ENCODE results near the gene PPM1G.

PPM1G gene

DNA sequence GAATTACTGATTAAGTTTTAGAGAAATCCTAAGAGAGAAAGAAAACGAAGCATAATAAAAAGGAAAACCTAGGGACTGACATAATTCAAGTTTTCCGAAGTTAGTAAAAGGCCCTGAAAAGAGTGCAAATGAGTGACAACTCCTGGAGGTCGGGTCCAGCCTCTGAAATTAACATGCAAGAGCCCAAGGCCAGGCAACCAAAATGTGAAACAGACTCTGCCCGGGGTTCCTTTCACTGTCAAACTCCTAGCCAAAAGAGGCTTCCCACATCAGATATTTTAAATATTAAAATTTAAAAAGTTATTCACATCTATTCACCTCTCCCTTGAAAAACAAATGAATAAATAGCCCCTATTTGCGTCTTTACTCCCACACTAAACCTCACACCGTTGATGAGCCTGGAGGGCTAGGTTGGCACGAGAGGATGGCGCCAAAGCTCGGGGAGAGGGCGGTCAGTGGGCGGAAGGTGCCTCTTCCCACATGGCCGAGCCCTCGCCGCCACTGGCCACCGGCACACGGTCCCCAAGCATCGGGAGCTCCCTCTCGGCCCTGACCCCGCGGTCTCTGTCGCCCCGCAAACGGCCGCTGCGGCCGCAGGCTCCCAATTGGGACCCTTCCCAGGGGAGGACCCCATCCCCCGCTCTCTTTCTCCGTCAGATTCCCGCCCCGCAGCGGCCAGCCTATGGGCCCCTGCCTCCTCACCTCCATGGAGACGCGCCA, 630 bp downstream of the PPM1G start:
- DNase-seq = no peak

DNA sequence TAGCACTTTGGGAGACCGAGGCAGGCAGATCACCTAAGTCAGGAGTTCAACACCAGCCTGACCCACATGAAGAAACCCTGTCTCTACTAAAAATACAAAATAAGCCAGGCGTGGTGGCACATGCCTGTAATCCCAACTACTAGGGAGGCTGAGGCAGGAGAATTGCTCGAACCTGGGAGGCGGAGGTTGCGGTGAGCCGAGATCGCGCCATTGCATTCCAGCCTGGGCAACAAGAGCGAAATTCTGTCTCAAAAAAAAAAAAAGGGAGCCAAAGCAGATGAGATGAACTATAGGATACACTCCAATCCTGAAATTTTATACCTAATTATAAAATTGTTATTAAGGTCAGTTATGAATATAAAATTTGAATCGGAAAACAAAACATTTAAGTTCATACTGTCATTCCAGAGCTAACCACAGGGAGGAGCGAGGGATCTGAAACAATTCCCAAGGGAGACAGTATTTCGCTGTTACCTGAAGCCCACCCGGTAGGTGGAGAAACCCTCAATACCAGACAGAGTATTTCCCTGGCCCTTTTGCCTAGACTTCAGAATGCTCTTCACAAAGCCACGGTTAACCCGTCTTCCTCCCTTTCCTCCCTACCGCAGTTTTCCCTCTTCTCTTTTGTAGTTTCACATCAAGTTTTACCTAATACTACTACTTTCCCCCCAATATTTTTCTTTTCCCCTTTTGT, 1.4 kb downstream of the PPM1G start:
- no peak for DNase-seq

DNA sequence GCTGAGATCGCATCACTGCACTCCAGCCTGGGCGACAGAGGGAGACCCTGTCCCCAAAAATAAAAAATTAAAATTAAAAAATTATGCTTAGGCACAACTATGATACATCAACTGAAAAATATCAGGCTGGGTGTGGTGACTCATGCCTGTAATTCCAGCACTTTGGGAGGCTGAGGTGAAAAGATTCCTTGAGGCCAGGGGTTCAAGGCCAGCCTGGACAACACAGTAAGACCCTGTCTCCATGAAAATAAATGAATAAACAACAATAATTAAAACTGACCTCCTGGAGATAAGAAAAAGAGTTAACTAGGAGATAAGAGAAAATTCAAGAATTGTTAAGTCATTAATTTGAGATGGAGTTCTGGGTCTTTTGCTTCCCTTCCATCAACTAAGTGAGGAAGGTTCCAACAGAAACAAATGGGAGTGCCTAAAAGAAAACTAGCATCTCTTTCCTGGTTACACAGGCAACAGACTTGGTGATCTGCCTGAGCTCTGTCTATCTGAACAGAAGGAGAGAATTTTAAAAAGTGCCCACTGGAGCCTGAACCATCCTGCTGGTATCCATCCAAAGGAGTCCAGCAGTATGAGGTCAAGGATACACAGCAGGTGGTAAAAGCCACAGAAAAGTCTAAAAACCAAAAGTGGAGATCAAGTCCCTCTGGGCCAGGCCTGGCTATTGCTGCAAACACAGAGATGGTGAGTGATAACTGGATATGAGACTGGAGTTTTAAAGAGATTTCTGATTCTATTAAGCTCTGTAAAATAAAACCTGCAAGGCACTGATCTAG, 8.8 kb downstream of the PPM1G start:
- no peak for DNase-seq

DNA sequence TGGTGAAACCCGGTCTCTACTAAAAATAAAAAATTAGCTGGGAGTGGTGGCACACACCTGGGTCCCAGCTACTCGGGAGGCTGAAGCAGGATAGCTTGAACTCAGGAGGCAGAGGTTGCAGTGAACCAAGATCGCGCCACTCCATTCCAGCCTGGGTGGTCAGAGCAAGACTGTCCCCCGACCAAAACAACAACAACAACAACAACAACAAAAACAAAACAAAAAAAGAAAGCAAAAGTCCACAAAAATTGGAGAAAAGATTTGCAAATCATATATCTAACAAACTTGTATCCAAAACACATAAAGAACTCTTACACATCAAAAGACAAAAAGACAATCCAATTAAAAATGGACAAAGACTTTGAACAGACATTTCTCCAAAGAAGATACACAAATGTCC, 10.4 kb downstream of the PPM1G start:
- no peak for DNase-seq

DNA sequence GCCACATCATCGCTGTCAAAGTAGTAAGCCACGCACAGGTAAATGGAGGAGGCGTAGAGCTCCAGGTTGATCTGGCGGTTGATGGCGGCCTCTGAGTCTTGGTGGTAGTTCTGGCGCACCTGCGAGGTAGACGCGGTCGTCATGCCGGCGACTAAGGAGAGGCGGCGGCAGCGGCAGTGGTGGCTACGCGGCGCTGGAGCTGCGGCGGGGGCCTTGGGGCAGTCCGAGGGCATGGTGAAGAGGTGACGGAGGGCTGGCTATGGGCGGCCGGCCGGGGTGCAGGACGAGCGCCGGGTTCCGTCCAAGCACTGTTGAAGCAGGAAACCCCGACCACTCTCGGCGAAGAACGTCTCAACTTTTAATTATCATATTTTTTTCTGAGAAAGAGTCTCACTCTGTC, 16.2 kb downstream of the PPM1G start:
- no peak for DNase-seq

DNA sequence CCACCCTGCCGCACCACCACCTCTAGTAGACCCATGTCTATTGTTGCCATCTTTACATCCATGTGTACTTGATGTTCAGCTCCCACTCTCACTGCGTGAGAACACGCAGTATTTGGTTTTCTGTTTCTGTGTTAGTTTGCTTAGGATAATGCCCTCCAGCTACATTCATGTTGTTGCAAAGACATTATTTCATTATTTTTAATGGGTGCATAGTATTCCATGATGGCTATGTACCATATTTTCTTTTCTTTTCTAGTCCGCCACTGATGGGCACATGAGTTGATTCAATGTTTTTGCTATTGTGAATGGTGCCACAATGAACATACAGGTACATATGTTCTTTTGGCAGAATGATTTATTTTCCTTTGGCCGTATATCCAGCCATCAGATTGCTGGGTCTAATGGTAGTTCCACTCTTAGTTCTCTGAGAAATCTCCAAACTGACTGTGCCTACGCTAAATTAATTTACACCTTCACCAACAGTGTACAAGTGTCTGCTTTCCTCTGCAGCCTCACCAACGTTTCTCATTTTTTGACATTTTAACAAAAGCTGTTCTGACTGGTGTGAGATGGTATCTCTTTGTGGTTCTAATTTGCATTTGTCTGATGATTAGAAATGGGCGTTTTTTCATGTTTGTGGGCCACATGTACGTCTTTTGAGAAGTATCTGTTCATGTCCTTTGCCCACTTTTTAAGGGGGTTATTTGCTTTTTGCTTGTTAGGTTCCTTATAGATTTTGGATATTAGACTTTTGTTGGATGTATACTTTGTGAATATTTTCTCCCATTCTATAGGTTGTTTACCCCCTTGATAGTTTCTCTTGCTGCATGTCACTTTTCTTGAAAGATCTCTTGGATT, 18.3 kb downstream of the PPM1G start:
- no peak for DNase-seq

DNA sequence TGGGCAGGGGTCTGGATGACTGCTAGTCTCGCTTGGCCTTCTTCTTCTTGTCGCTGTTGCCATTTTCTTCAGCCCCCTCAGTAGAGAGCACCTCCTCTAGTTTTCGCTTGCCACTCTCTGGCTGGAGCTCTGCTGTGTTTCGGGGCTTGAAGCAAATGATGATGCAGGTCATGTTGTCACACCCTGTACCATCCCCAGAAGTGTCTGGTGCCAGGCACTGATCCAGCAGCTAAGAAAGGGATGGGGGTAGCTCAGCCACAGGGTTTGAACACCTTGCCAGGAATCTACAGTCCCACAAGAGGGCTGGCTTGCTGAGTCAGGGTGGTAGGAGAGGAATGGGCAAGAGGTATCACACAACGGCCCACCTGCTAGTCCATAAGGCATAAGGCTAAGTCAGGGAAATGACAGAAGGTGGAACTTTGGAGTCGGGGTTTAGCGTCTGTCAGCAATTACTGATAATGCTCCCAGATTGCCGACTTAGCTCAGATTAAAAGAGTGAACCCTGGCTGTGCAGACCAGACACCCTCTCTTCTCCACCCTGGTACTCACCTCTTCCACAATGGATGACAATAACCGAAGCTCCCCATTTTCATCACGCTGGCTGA, 27.7 kb downstream of the PPM1G start:
- DNase-seq = no peak

DNA sequence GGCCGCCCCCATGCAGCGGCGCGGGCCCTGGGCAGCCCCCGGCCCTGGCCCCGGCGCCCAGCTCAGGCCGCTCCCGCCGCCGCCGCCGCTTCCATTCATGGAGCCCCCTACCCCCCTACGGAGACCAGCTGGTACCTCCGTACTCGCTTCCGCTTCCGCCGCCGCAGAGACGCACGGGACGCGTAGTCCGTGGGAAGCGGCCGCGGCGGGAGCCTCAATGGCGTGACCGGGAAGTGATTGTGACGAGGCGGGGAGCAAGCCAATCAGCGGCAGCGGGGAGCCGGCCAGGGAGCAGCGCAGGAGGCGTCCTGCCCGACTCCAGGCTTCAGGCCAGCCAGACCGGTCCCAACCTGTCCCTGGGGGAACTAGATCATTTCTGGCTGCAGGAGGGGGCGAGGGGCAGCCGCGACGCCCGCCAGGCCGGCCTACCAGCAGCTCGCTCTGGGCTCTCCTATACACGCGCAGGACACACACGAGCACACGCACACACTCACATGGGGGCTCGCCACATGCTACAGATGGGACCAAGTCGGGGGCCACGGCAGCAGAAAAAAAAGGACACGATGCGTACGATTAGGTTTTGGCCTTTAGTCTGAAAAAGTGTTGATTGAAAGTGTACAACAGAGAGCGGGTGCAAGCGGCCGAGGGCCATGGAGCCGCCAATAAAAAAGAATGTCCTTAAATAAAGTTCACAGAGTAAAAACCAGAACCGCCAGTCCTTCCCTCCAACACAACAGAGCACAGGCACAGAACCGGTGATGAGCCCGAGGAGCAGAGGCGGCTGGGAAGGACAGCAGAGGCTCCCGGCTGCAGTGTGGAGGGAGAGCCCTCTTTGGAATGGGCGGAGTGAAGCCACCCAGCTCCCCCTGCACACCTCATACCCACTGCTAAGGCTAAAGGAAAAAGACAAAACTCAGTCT, 28.5 kb downstream of the PPM1G start, which contains the start of gene ZNF513:
TSS of gene ZNF513 (minus strand) at position 109 of the 920 bp plus-strand sequence. CDS start 208 bp downstream, outside the sequence.
- DNase-seq = peak; percentile 54

DNA sequence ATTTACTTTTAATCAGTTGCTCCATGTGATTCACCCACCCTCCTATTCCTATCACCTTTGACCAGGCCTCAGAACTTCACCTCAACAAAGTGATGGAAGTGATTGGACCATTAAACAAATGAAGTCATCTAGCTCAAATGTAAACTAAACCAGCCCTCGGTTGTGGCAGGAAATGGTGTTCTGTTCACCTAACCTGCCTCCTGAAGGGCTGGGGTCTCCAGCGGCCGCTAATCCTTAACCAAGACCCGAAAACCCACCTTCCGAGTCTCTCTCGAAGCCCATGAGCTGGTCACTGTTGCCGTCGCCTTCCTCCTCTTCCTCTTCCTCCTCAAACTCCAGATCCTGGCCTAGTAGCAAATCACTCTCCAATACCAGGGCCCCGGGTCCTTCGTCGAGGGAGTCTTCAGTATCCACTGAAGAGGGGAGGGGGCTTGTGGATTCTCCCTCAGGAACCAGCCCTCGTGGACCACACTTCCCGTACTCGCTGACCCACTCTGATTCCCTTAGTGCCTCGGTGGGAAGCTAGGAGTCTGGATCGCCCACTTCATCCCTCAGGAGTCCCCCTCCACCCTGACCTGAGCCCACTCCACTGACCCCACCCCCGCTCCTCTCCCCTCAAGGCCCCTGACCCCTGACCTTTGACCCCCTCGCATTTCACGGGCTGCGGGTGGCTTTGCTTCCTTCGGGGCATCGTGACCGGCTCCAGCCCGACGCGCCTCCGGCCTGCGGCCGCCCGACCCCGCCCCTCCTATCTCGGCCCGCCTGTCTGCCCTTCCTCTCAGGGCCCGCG, 29.4 kb downstream of the PPM1G start:
- DNase-seq = no peak

DNA sequence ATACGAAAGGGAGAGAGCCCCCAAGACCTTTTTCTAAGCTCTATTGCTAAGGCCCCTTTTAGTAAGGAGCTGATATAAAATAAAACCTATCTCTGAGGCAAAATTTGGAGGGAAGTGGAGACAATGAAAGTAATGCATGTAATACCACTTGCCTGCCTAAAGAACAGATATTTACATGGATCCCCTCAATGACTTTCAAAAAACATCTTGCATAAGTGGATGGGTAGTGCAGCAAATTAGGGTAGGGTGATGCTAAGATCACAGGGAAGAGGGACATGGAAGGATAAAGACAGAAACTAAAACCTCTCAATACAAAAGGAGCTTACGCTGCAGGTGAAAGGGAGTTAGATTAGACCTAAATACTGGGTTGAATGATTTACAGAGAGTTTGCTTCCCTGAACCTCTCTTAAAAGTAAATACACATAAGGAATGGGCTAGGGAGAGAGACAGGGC, 30.0 kb downstream of the PPM1G start:
- no peak for DNase-seq

DNA sequence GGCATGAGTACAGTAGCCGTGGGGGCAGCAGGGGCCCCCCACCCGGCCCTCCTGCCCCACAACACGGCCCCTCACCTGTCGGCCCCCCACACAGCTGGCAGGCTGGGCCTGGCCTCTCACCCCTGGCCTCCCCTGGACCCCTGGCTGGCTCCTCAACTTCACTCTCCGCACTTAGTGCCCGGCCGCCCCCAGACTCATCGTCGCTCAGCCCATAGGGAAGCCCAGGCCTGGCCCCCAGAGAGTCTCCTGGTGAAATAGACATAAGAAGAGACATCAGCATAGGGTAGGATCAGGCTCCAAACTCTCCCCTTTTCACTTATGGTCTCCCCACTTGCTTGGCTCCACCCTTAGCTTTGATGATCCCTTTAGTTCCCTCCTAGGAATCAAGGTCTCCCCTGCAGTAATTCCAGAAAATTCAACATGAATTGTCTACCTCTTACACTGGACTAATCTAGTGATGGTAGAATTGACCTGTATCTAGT, 30.5 kb downstream of the PPM1G start:
- no peak for DNase-seq

DNA sequence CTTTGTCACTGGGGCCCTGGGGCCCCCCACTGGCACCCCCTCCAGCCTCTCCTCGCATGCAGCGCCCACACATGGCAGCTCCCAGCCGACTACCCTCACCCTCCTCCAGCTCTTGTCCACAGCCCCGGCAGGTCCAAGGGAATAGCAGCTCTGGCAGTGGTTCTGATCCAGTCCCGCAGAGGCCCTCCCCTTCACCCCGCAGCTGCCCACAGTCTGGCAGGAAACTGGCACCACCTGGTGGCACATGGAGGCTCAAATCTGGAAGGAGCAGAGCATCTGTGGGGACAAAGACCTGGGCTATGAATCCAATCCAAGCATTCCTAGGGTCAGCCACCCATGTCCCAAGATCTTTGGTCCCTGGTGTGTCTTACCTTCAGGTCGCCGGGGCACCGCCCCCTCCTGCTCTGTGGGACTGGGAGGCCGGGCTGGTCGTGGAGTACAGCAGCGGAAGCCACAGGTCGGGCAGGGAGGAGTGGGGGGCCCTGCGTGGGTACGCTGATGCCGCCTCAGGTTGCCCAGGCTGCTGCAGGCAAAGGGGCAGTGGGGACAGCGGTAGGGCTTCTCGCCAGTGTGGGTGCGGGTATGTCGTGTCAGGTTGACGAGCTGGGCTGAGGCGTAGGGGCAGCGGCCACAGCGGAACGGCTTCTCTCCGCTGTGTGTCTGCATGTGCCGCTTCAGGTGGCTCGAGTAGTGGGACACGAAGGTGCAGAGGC, 31.1 kb downstream of the PPM1G start:
- DNase-seq = no peak

DNA sequence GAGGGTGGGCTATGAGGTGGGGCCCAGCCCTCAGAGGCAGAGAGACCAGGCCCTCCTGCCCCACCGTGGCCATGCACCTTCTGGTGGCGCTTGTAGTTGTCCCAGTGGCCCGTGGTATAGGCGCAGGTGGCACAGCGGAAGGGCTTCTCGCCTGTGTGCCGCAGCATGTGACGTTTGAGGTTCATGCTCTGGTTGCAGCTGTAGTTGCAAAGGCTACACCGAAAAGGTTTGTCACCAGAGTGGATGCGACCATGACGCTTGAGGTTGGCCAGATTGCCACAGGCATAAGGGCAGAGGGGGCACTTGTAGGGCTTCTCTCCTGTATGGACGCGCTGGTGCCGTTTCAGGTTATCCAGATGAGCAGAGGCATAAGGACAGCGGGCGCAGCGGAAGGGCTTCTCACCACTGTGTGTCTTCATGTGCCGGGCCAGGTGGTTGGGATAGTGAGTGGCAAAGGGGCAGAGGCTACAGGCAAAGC, 31.7 kb downstream of the PPM1G start:
- no peak for DNase-seq

DNA sequence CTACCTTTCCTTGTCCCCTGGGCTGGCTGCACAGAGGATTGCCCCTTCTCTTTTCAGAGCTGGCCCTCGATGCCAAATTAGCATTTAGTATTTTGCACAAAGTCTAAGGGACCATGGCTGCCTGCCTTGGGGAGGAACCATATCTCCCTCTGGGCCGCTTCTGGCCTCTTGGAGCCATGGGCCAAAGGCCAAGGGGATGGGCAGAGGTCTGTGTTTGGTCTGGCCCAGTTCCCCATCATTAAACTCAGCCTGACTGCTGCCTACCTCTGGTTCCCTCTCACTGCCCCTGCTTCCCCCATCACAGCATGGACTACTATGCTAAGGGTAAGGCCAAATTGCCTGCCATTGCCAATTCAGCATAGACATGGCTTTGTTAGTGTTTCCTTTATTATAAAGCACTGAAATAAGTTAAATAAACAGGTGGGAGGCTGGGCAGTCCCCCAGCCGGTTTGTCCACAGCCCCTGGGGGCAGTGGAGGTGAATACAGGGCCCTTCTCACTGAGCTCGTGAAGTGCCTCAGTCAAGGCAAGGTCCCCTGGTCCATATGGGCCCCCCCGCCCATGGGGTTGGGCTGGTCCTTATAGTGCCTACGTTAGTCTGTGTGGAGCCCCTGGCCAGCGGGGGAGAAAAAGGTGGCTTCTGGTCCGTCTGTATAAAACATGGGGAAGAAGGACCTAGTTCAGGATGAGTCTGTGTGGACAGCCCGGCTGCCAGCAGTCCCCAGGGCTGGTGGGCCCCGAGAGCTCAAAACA, 32.3 kb downstream of the PPM1G start:
- no peak for DNase-seq

DNA sequence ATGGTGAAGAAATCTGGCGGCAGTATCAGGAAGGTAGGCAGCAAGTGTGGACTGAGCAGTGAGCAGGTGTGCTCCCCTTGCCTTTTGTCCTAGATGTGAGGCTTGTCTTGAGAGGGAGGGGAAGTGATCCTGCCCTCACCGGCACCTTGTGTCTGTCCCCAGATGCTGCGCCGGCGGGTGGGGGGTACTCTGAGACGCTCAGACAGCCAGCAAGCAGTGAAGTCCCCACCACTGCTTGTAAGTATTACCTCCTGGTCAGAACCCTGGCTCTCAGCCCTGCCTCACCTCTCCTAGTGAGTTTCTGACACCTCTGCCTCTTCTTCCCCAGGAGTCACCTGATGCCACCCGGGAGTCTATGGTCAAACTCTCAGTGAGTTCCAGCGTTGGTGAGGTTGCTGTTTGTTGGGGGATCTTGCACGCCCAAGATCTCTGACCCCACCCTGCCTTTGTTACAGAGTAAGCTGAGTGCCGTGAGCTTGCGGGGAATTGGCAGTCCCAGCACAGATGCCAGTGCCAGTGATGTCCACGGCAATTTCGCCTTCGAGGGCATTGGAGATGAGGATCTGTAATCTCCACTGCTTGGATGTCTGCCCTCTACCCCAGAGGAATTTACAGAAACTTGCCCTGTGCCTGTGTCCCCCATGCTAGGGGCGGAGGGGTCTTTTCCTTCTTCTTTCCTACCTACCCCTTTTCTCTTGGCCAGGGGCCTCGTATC, 33.1 kb downstream of the PPM1G start:
- DNase-seq = no peak

DNA sequence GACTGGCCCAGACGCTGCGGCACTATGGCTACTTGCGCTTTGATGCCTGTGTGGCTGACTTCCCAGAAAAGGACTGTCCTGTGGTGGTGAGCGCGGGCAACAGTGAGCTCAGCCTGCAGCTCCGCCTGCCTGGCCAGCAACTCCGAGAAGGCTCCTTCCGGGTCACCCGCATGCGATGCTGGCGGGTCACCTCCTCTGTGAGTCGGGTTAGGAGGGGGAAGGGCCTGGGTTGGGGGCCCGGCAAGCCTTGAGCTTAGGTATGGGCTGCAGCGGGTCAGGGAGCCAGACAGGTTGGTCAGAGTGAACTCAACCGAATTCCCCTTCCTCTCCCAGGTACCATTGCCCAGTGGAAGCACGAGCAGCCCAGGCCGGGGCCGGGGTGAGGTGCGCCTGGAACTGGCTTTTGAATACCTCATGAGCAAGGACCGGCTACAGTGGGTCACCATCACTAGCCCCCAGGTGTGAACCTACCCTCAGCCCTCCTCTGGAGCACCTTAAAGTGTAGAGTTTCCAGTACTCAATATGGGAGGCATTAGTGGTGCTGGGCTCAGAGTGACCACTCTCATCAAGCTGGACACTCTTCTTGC, 33.8 kb downstream of the PPM1G start:
- DNase-seq = no peak

DNA sequence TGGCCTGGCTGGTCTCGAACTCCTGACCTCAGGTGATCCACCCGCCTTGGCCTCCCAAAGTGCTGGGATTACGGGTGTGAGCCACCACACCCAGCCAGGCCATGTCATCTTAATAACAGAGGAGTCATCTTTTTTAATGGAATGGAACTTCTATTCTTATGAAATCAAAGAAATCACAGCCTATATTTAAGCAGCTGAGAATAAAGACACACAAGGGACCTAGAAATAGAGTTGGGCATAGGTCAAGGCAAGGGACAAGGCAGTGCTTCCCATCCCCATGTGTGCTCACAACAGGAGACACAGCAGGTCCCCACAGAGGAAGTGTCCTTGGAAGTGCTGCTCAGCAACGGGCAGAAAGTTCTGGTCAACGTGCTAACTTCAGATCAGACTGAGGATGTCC, 35.8 kb downstream of the PPM1G start:
- DNase-seq = no peak

All from NCI-H1436 treated with DMSO at 0.1 percent for 48 hours (cell line).